ENCODE measurements around the gene SLC66A3. TPM values are rescaled to one million over a fixed set of nuclear protein-coding genes. Genes with fewer than 3 reads are reported as not detected.

SLC66A3 gene
- total RNA-seq, 1 experiment from 2014 or later, result 19.2 TPM

DNA sequence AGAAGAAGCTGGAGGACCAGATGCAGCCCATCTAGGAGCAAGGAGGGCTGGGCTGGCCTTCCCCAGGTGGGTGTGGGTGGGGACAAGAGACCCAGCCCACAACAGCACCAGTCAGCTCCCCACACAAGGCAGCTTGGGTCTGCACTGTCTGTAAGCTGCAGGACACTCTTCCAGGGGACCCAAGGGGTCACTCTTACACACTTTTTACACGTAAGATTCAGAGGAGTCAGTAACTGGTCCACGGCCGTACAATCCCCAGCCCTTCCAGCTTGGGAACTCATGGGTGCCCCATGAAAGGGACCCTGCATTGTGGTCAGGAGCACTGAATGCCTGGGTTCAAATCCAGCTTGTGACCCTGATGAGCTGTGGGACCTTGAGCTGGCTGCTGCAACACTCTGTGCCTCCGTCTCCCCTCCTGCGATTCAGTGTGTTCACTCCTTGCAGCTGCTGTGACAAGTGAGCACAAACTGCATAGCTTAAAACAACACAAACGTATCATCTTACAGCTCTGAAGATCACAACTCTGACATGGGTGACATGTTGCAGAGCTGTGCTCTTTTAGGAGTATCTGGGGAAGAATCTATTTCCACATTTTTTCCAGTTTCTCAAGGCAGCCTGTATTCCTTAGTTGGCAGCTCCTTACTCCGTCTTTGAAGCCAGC, 11.1 kb upstream of the SLC66A3 start:
- Histone ChIP-seq H2AFZ (ENCODE audit: low read length) (no peak overlapping the region), H3K9me2 (replicated peaks; ENCODE audit: low read length) (no peaks in the 10 kb centered on the region), H4K20me1 (ENCODE audit: low read length) (no peaks in the 10 kb centered on the region), H3K27me3 (ENCODE audit: low read length) (no peaks in the 10 kb centered on the region), H3F3A (ENCODE audit: low read length, unreplicated experiment) (no peaks in the 10 kb centered on the region), H3K4me1 (ENCODE audit: insufficient read depth, low read length) (no peaks in the 10 kb centered on the region), H3K9ac (ENCODE audit: low read length) (no peak overlapping the region), H3K27ac (ENCODE audit: low read length) (no peak overlapping the region), H3K79me2 (ENCODE audit: low read length) (no peaks in the 10 kb centered on the region), H3K4me2 (ENCODE audit: low read length) (no peak overlapping the region), H3K4me3 (ENCODE audit: low read length) (no peak overlapping the region), H3K9me3 (ENCODE audit: low read length) (no peaks in the 10 kb centered on the region), H3K36me3 (ENCODE audit: low read depth, low read length) (no peaks in the 10 kb centered on the region)
- CTCF ChIA-PET, result no interaction called here
- TF ChIP-seq EZH2phosphoT487 (IDR thresholded peaks at IDR 0.05; ENCODE audit: borderline replicate concordance, low read length) (no peak), EZH2 (IDR thresholded peaks at IDR 0.05; ENCODE audit: low read length, unreplicated experiment) (no peak)
- TF ChIP-seq, protein P1, sequence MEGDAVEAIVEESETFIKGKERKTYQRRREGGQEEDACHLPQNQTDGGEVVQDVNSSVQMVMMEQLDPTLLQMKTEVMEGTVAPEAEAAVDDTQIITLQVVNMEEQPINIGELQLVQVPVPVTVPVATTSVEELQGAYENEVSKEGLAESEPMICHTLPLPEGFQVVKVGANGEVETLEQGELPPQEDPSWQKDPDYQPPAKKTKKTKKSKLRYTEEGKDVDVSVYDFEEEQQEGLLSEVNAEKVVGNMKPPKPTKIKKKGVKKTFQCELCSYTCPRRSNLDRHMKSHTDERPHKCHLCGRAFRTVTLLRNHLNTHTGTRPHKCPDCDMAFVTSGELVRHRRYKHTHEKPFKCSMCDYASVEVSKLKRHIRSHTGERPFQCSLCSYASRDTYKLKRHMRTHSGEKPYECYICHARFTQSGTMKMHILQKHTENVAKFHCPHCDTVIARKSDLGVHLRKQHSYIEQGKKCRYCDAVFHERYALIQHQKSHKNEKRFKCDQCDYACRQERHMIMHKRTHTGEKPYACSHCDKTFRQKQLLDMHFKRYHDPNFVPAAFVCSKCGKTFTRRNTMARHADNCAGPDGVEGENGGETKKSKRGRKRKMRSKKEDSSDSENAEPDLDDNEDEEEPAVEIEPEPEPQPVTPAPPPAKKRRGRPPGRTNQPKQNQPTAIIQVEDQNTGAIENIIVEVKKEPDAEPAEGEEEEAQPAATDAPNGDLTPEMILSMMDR (conservative IDR thresholded peaks at IDR 0.05; ENCODE audit: low read depth, low read length), result no peak
- no TSS peak for BruUV-seq (replicated peaks)
- intact Hi-C loops (cut with micrococcal nuclease), result no loop called here
- no peak for DNase-seq
- POLR2A ChIA-PET (ENCODE audit: unreplicated experiment), result interaction anchor here (0.7 kb wide), 1 partner anchor 150 kb away, joined by 3 read pairs; no protein-coding TSS in a partner anchor
- ATAC-seq, result no peak

DNA sequence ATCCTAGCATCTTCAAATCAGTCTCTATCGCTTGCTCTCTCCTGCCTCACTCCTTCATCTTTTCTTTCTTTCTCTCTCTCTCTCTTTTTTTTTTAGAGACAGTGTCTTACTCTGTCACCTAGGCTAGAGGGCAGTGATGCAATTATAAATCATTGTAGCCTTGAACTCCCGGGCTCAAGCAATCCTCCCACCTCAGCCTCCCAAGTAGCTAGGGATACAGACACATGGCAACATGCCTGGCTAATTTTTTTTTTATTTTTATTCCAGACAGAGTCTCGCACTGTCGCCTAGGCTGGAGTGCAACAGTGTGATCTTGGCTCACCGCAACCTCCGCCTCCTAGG, 10.6 kb upstream of the SLC66A3 start:
- Histone ChIP-seq H3K9me3 (ENCODE audit: low read length) (no peaks in the 10 kb centered on the region), H3K36me3 (ENCODE audit: low read depth, low read length) (no peaks in the 10 kb centered on the region), H3K4me2 (ENCODE audit: low read length) (no peak overlapping the region), H3K27ac (ENCODE audit: low read length) (no peak overlapping the region), H3K9me2 (replicated peaks; ENCODE audit: low read length) (no peaks in the 10 kb centered on the region), H3K79me2 (ENCODE audit: low read length) (no peaks in the 10 kb centered on the region), H3K9ac (ENCODE audit: low read length) (no peak overlapping the region), H4K20me1 (ENCODE audit: low read length) (no peaks in the 10 kb centered on the region), H2AFZ (ENCODE audit: low read length) (no peak overlapping the region), H3F3A (ENCODE audit: low read length, unreplicated experiment) (no peaks in the 10 kb centered on the region), H3K4me1 (ENCODE audit: insufficient read depth, low read length) (no peaks in the 10 kb centered on the region), H3K27me3 (ENCODE audit: low read length) (no peaks in the 10 kb centered on the region), H3K4me3 (ENCODE audit: low read length) (no peak overlapping the region)
- ATAC-seq (no peak), DNase-seq (no peak)
- ChIA-PET CTCF (interaction anchor here (0.7 kb wide), 1 partner anchor 337 kb away, joined by 3 read pairs; no protein-coding TSS in a partner anchor), POLR2A (ENCODE audit: unreplicated experiment) (interaction anchor here (0.7 kb wide), 1 partner anchor 150 kb away, joined by 3 read pairs; no protein-coding TSS in a partner anchor)
- TF ChIP-seq EZH2phosphoT487 (IDR thresholded peaks at IDR 0.05; ENCODE audit: borderline replicate concordance, low read length) (no peak), EZH2 (IDR thresholded peaks at IDR 0.05; ENCODE audit: low read length, unreplicated experiment) (no peak)
- TF ChIP-seq, protein P1 (conservative IDR thresholded peaks at IDR 0.05; ENCODE audit: low read depth, low read length), result no peak
- intact Hi-C loops (cut with micrococcal nuclease), result no loop called here
- BruUV-seq (replicated peaks), result no TSS peak

DNA sequence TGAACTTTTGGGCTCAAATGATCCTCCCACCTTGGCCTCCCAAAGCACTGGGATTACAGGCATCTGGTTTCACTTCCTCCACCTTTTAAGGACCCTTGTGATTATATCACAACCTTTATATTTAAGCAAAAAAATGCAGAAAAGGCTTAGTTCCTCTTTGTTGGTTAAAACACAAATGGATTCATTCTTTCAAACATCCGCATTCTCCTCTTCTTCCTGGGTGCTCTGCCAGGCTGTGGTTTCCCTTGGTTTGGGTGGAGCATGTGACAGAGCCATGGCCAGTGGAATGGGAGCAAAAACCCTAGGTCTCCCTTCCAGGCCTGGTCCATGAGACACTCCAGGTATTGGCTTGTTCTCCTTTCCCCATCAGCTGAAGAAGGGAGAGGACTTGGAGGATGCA, 9.9 kb upstream of the SLC66A3 start:
- DNase-seq (no peak), ATAC-seq (no peak)
- Histone ChIP-seq H3K36me3 (ENCODE audit: low read depth, low read length) (no peaks in the 10 kb centered on the region), H3K9ac (ENCODE audit: low read length) (no peak overlapping the region), H4K20me1 (ENCODE audit: low read length) (no peaks in the 10 kb centered on the region), H3K9me3 (ENCODE audit: low read length) (no peaks in the 10 kb centered on the region), H3K4me1 (ENCODE audit: insufficient read depth, low read length) (no peaks in the 10 kb centered on the region), H3K79me2 (ENCODE audit: low read length) (no peaks in the 10 kb centered on the region), H3K27me3 (ENCODE audit: low read length) (no peaks in the 10 kb centered on the region), H2AFZ (ENCODE audit: low read length) (no peak overlapping the region), H3K4me2 (ENCODE audit: low read length) (no peak overlapping the region), H3K4me3 (ENCODE audit: low read length) (no peak overlapping the region), H3F3A (ENCODE audit: low read length, unreplicated experiment) (no peaks in the 10 kb centered on the region), H3K9me2 (replicated peaks; ENCODE audit: low read length) (no peaks in the 10 kb centered on the region), H3K27ac (ENCODE audit: low read length) (no peak overlapping the region)
- ChIA-PET CTCF (interaction anchor here (0.7 kb wide), 1 partner anchor 336 kb away, joined by 3 read pairs; no protein-coding TSS in a partner anchor), POLR2A (ENCODE audit: unreplicated experiment) (no interaction called here)
- TF ChIP-seq EZH2 (IDR thresholded peaks at IDR 0.05; ENCODE audit: low read length, unreplicated experiment) (no peak), EZH2phosphoT487 (IDR thresholded peaks at IDR 0.05; ENCODE audit: borderline replicate concordance, low read length) (no peak)
- TF ChIP-seq, protein P1 (conservative IDR thresholded peaks at IDR 0.05; ENCODE audit: low read depth, low read length), result no peak
- no TSS peak for BruUV-seq (replicated peaks)
- intact Hi-C loops (cut with micrococcal nuclease), result no loop called here
